Stimulated activated CD4-positive, alpha-beta T cell treated with anti-CD3 and anti-CD28 coated beads, TNF-alpha, amount 100 ng/mL, for 4 hours (primary cell): ENCODE measurements around the gene LIX1L.

Experiments used
- DNase-seq, 3 experiments: peaks; one replicate each; pipeline ENCODE4 v3.0.0-alpha.2; 2020; ENCODE audit warnings: low read depth in 3 of 3

Gene LIX1L

DNA sequence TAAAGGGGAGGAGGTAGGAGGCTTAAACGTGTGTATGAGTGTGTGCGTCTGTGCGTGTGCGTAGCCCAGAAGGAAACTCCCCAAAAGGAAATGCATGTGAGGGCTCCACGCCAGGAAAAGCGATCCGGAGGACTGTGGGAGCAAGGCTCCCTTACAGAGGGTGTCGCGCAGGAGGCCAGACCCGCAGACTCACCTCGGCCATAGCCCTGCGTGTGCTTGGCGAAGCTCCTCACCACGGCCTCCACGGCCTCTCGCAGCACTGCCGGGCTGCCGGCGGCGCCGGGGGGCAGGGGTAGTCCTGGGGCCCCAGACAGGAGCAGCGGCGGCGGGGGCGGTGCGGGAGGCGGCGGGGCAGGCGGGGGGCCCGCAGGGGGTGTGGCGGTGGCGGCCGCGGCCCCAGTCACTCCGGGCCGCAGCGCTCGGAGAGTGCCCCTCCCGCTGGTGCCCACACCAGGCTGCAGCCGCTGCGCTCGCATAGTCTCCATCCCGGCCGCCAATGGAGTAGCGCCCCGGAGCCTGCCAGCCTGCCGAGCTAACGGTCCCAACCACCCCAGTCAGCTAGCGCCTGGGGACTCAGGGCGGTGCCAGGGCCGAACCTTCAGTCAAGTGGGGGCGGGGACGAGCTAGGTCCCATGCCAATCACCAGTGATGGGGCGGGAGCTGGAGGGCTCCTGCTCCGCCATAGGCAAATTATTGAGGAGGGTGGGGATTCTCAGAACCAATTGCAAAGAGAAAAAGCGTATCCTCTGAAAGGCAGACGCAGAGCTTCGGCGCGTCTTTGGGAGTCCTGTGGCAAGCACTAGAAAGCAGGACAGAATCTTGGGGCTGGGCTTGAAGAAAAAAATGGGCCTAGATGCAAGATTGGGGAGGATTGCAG lies at the start of gene LIX1L:
Gene LIX1L, minus strand, starts transcription at position 575 of the 877 bp plus-strand sequence. Its CDS starts 90 bp downstream, at position 485.
- DNase-seq: peak; percentile 85 to 89 (median 87)

DNA sequence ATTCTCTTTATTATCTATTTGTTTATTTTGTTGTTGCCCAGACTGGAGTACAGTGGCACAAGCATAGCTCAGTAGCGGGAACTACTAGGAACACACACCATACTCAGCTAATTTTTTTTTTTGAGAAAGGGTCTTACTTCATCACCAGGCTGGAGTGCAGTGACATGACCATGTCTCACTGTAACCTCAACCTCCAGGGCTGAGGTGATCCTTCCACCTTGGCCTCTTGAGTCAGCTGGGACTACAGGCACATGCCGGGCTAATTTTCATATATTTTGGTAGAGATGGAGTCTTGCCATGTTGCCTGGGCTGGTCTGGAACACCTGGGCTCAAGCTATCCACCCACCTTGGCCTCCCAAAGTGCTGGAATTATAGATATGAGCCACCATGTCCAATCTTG lies 43.9 kb upstream of the LIX1L start:
- DNase-seq: no peak

DNA sequence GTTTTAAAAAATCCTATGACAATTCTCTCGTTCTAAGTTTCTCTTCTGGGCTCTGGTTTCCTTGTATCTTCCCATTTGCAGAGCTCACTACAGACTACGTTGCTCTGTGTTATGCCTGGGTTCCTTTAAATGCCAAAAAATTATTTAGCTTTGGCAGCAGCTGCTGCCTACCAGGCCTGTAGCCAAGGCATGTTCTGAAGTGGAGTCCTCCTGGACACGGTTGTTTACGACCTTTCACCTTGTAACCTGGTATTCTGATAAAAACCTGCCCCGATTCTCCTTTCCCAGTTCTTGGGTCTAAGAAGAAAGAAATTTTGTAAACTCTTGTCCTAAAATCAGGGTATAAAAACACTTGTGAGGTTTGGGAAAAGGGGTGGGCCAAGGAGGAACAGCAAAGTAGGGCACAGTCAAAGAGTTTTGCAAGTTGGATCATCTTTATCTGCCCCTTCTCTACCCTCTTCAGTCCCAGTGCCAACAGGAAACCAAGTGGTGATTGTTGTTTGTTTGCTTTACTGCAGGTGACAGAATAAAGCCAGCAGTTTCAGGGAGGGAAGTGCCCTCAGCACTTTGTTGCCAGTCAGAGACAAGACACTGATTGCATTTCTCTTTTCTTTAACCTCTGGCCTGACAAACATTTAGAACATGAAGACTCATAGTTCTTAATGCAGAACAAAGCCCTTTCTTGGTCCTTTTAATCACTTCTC lies 41.7 kb upstream of the LIX1L start:
- no peak for DNase-seq

DNA sequence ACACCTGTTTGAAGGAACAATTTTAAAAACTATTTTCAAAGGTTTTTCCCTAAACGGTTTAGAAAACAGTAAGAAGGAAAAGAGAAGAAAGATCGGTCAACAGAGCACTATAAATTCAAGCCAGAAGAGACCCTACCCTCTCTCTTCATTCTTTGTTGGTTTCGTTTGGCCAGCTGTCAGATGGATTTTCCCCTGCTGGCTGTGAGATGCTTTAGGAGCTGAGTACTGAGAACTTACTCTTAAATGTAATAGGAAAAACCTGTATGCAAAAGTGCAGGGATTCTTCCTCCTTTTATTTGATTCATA lies 39.9 kb upstream of the LIX1L start:
- no peak for DNase-seq

GRCh38 chr1:145997016-145997717 lies 39.4 kb upstream of the LIX1L start:
- DNase-seq: no peak

DNA sequence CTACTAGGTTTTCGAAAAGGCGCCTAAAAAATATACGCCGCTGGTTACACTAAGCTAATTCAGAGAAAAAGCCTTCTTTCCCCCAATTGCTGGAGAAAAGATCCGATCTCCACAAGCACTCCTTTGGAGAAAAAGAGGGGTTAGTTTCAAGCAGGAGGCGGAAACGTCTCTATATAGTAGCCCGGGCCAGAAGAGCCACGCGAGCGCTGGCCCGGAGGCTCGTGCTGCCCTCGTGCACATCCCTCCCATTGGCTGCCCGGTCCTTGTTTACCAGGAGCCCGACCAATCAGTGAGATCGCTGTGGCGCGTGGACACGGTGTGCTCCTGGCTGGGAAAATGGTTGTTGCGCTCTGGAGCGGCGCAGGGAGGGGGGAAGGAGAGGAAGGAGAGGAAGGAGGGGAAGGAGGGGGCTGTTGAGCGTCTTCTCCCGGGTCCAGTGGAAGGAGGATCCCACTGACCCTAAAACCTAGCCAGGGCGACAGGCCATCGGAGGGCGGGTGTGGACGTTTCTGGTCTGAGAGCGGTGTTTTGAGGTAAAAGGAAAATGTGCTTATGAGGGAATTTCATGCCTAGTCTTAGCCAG lies 38.7 kb upstream of the LIX1L start, which contains the start of gene TXNIP:
Gene TXNIP, minus strand, starts transcription at position 147 of the 583 bp plus-strand sequence. CDS start 313 bp downstream, outside the sequence.
- DNase-seq: peak; percentile 73 to 83 (median 74)

- no peak for DNase-seq
Measured at GRCh38 chr1:145995964-145996432, 38.2 kb upstream of the LIX1L start.

GRCh38 chr1:145995148-145995881 lies 37.5 kb upstream of the LIX1L start:
- DNase-seq: no peak

DNA sequence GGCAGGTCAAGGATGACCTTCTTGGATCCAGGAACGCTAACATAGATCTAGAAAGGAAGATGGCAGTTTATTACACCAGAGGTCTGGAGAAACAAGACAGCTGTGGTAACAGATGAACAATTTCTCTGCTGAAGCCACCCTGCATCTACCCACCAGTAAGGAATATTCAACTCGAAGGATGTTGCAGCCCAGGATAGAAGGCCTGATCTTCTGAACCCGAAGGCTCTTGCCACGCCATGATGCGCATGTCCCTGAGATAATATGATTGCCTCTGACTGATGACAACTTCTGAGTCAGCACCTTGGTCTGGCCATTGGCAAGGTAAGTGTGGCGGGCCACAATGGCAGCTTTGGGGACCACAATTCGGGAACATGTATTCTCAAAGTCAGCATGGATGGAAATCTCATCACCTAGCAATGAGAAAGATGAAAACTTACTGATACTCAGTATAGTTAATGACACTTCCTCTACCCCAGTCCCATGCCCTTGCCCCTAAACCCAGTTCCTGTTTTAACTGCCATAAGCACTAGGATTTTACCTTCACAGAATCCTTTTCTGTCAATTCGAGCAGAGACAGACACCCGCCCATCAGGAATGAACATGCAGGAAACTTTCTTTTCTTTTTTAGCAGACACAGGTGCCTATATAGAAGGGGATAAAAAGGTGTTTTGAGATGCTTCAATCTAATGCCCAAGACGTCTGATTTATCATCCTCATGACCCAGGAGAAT lies 36.7 kb upstream of the LIX1L start:
- DNase-seq: no peak

DNA sequence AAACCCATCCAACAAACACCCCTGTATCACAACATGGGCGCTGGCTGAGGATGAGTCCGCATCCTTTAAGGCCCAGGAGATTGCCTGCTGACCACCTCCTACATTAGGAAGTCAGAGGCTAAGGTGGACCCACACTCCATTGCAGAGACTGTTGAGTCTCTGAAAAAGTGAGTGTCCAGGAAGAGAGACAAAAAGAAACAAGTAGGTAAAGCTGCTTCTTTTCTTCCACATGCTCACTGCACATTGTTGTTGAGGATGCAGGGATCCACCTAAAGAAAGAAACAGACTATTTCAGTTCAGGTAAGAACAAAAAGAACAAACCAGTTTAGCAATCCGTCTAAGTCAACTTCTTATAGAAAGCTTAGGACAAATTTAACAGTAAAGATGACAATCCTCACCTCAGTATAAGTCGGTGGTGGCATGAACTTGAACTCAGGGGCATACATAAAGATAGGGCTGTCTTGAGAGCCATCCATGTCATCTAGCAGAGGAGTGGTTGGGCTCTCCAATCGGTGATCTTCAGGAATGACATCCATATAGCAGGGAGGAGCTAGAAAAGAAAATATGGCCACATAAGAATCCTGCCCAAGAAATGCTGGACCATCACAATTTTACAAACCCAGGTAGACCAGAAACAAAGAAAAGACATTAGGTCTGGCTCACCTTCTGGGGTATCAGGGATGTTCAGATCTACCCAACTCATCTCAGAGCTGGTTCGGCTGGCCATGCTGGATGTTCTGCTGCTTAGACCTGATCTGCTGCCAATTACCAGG lies 36.0 kb upstream of the LIX1L start:
- DNase-seq: no peak

DNA sequence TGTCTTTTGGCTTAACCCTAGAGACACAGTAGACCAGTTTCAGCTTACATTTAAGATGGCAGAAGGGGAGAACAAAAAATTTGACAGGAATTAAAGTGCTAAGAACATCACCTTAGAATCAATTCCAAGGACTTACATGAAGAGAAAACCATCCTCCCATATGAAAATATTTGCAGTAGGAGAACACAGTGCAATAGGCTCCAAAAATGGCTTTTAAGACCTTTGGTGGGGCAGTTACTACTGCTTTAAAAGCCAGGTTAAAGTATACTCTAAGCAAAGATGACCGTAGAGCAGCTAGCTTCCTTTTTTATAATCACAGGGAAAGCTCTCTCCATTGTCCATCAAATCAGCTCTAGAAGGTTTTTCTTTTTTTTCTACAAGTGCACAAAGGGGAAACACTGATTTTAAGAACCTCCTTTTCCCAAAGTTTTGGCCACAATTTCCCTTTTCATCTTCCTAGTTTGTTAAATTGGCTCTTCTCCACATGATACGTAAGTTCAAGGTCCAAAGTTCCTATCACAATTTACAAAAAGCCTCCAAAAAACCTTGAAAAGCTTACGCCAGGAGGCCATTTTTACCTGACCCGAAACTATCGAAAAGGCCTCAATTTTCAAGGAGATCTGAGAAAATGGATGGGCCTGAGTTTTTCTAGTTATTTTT lies 35.3 kb upstream of the LIX1L start:
- DNase-seq: no peak

GRCh38 chr1:145992502-145992936 lies 34.7 kb upstream of the LIX1L start:
- DNase-seq: no peak

GRCh38 chr1:145991735-145992412 lies 34.1 kb upstream of the LIX1L start:
- no peak for DNase-seq

- DNase-seq: no peak
Measured at GRCh38 chr1:145990249-145990855, 32.5 kb upstream of the LIX1L start.

DNA sequence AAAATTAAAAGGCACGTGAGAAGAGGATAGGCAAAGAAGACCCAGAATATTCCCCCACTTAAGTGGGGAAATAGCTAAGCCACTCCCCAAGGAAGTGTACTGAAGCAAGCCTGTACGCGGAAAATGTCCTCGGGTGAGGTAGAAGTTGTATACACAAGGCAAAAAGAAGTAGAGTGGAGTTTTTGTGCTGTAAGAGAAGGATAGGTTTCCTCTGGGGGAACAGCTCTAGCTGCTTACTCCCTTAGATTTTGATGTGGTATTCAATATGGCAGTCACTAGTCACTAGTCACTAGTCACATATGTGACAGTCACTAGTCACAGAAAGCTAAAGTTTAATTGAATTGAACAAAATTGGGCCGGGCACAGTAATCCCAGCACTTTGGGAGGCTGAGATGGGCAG lies 31.0 kb upstream of the LIX1L start:
- DNase-seq: no peak

DNA sequence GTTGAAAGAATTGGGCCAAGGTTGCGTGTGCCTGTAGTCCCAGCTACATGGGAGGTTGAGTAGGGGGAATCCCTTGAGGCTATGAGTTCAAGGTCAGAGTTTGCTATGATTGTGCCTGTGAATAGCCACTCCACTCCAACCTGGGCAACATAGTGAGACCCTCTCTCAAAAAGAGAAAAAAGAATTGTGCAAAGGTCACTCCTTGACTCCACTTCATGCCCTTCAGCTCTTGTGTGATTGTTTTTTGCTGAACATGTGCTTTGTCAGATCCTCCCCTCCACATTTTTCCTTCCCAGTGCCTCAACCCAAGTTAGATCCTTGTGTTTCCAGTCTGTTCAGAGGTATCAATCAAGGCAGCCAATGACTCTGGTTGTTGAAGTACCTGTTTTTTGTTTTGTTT lies 30.1 kb upstream of the LIX1L start:
- DNase-seq: no peak

DNA sequence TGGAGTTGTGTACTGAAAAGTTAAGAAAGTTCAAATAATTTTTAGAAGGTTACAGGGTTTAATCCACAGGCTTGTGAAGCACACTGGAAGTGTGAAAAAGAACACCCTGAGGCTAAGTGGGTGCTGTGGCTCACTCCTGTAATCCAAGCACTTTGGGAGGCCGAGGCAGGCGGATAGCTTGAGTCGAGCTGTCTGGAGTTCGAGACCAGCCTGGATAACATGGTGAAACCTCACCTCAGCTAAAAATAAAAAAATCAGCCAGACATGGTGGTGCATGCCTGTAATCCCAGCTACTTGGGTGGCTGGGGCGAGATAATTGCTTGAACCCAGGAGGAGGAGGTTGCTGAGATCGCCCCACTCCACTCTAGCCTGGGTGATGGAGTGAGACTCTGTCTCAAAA lies 28.7 kb upstream of the LIX1L start:
- no peak for DNase-seq
